Esophagus (tissue), 2 donors: Measurements from ENCODE around the gene ITPRIP. TPM values are rescaled to one million over a fixed set of nuclear protein-coding genes. Genes with fewer than 3 reads are reported as not detected.
A peak's percentile ranks its signal among the peaks of the same experiment; 100 is the strongest.

Source experiments
- H3K27ac ChIP-seq, 2 donors: one replicate each; pipeline ENCODE4 v1.5.1; 2013; ENCODE audit warnings: low read depth in 2 of 2, mild to moderate bottlenecking in 2 of 2, inconsistent platforms in 1 of 2, low read length in 1 of 2, moderate library complexity in 1 of 2
- H3K27me3 ChIP-seq, 2 donors: one replicate each; pipeline ENCODE4 v1.6.1; 2013; ENCODE audit warnings: low read length in 2 of 2, control low read depth in 1 of 2, mild to moderate bottlenecking in 1 of 2; ENCODE audit not compliant: insufficient read depth in 2 of 2, control insufficient read depth in 1 of 2
- H3K36me3 ChIP-seq, 2 donors: one replicate each; pipeline ENCODE4 v1.6.1; 2013; ENCODE audit warnings: low read length in 1 of 2; ENCODE audit not compliant: control insufficient read depth in 2 of 2, insufficient read depth in 2 of 2
- H3K4me1 ChIP-seq, 2 donors: one replicate each; pipeline ENCODE4 v1.6.1; 2013; ENCODE audit warnings: low read length in 1 of 2; ENCODE audit not compliant: control insufficient read depth in 2 of 2, insufficient read depth in 2 of 2
- H3K4me3 ChIP-seq, 2 donors: one replicate each; pipeline ENCODE4 v1.5.1; 2013; ENCODE audit warnings: low read length in 2 of 2, mild to moderate bottlenecking in 2 of 2, low read depth in 1 of 2, moderate library complexity in 1 of 2
- H3K9me3 ChIP-seq, 2 donors: one replicate each; pipeline ENCODE4 v1.6.1; 2013; ENCODE audit warnings: mild to moderate bottlenecking in 2 of 2, low read depth in 1 of 2, low read length in 1 of 2, moderate library complexity in 1 of 2; ENCODE audit not compliant: control insufficient read depth in 2 of 2, insufficient read depth in 1 of 2
- WGBS, 2 donors: extraction: QIAGEN DNeasy Blood & Tissue Kit; methylation state at CpG; one replicate each; pipeline ENCODE4 v1.1.7; 2013; 5-methylcytosine and 5-hydroxymethylcytosine counted together
- polyA plus RNA-seq, 2 donors: library from polyadenylated mRNA; stranded (reverse); fragments of 200-250 nt; gene quantifications; one replicate each; pipeline ENCODE4 v1.2.3, GENCODE V29; 2013
- donor health status: healthy with polysubstance abuse.
- donor health status: Bipolar disorder and iron deficiency.

The ITPRIP gene
- polyA plus RNA-seq, 2 donors = 34.0 to 34.5 TPM

DNA sequence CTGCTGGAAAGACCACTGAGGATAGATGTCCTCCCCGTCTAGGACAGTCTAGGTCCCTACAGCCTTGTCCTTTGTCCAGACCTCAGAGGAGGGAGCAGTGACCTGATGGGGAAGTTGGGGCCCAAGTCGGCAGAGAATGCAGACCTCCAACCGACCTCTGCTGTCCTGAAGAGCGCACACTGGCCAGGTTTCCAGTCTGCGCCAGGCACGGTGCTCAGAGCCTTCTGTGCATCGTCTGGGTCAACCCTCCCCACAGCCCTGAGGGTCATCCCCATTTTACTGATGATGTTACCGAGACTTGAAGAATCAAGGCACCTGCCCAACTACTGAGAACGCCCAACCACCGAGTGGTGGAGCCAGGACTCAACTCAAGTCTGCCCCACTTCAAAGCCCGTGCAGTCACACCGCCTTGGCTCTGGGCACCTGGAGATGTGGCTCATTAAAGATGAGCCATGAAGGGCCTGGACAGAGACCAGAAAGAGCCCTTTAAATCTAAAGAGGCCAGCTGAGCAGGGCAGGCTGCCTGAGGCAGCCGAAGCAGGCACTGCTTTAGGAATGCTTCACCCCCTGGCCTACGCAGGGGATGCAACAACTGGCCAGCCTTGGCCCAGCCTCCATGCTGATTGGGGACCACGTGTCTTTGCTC, 4.4 kb downstream of the ITPRIP start:
- Histone ChIP-seq H3K27me3 (no peaks in the 10 kb centered on the region), H3K27ac (peak overlapping the region; percentile 92 to 98), H3K4me3 (peak overlapping the region; percentile 20 to 36), H3K36me3 (peaks cover 0 to 9% of the 10 kb centered on the region in 2 donors), H3K9me3 (no peaks in the 10 kb centered on the region), H3K4me1 (peaks cover 12 to 38% of the 10 kb centered on the region in 2 donors)
- WGBS, 2 donors = 60 to 76% methylated on average over 15 of the region's 15 CpGs

DNA sequence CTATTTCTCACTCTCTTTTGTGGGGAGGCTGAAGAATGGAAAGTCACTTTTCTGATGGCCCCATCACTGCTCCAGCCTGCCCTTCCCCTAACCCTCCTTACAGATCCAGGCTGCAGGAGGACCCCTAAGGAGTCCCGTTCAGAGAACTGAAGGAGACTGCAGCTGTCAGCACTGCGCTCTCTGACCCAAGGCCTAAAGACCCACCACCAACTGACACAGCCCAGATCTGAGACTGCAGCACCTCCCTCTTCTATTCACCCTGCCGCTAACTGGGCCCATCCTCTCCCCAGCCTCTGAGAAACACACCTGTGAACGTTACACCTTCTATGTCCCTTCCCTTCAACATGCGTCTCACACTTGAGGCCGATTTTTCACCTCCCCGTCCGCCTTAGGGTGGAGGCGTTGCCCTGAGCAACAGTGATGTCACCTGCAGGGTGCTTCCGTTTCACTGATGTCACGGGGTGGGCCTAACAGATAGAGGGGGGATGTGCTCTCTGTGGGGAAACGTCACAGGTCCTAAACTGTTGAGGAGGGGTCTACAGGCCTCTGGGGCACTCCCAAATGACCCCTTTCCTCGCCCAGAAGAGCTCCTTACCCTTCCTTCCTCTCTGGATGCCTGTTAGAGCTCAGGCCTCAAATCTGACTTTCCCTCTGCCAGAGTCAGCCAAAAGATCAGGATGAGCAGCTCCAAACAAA, 5.1 kb downstream of the ITPRIP start:
- H3K4me3 ChIP-seq = peak overlapping the region in 1 of 2 donors; percentile 36
- H3K27me3 ChIP-seq = no peaks in the 10 kb centered on the region
- peaks cover 15 to 44% of the 10 kb centered on the region in 2 donors for H3K4me1 ChIP-seq
- peaks cover 0 to 9% of the 10 kb centered on the region in 2 donors for H3K36me3 ChIP-seq
- 79% methylated on average over 13 of the region's 13 CpGs for WGBS, 2 donors
- H3K9me3 ChIP-seq = no peaks in the 10 kb centered on the region
- peak overlapping the region; percentile 92 to 98 for H3K27ac ChIP-seq

DNA sequence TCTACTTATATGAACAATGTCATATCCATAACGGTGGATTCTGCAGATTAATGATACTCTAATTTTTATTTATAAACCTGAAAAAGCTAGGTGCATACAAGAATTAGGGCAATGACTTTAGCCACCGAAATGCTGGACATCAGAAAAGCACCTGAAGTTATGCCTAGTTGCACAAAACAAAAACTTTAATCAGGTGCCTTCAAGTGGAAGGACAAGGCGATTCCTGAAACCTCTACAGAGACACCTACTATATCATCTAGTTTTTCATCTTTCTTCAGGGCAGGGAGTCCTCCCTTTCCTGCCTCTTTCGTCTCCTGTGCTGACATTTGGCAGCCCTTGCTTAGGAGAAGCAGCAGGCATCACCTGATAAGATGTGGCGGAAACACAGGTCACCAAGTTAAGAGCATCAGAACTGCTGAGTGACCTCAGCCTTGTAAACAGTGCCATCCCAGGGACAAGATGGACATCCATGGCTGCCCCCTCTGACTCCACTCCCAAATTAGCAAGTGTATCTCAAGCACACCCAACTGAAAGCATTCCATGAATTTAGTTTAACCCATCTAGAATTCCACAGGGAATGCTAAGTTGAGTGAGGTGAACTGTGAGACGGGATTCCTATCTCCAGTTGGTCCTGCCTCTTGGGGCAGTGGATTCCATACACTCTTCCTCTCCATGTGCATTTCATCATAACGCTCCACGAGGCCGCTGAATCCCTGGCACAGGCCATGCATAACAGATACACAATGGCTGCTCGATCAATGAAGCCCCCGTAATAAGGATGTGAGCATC, 5.8 kb downstream of the ITPRIP start:
- Histone ChIP-seq H3K9me3 (no peaks in the 10 kb centered on the region), H3K4me3 (peak overlapping the region in 1 of 2 donors; percentile 36), H3K4me1 (peaks cover 22 to 52% of the 10 kb centered on the region in 2 donors), H3K27me3 (no peaks in the 10 kb centered on the region), H3K27ac (peak overlapping the region; percentile 18 to 92), H3K36me3 (peaks cover 0 to 9% of the 10 kb centered on the region in 2 donors)
- WGBS, 2 donors = 81 to 83% methylated on average over 11 of the region's 11 CpGs

DNA sequence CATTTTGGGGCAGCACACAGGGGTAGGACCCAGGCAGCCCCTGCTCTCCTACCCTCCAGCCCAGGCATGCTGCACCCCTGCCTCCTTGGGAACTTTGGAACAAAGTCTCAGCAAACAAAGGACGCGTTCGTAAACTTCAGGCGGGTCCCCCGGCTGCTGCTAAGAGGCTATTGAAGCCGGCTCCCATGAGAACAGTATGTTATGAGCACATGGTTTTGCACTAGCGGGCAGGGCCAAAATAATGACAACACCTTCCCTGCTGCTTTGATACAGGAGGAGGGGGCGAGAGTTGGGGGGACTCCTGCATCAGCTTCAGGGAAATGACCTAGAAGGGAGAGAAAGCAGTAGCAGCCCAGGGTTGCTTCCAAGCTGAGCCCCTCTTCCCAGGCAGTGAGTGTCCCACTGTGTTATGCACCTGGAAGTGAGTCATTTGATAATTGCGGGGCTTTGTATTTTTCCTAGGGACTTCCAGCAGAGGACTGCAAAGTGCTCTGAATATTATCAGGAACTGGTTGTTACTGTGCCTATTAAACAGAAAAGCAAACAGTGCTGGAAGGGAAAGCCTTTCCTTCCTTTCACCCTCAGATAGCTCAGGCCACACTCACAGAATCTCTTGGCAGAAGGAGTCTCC, 6.9 kb downstream of the ITPRIP start:
- Histone ChIP-seq H3K27ac (peak overlapping the region; percentile 92 to 99), H3K27me3 (no peaks in the 10 kb centered on the region), H3K4me1 (peaks cover 24 to 55% of the 10 kb centered on the region in 2 donors), H3K4me3 (no peak overlapping the region), H3K36me3 (peaks cover 0 to 9% of the 10 kb centered on the region in 2 donors), H3K9me3 (no peaks in the 10 kb centered on the region)
- WGBS, 2 donors = 32 to 48% methylated on average over 9 of the region's 9 CpGs

DNA sequence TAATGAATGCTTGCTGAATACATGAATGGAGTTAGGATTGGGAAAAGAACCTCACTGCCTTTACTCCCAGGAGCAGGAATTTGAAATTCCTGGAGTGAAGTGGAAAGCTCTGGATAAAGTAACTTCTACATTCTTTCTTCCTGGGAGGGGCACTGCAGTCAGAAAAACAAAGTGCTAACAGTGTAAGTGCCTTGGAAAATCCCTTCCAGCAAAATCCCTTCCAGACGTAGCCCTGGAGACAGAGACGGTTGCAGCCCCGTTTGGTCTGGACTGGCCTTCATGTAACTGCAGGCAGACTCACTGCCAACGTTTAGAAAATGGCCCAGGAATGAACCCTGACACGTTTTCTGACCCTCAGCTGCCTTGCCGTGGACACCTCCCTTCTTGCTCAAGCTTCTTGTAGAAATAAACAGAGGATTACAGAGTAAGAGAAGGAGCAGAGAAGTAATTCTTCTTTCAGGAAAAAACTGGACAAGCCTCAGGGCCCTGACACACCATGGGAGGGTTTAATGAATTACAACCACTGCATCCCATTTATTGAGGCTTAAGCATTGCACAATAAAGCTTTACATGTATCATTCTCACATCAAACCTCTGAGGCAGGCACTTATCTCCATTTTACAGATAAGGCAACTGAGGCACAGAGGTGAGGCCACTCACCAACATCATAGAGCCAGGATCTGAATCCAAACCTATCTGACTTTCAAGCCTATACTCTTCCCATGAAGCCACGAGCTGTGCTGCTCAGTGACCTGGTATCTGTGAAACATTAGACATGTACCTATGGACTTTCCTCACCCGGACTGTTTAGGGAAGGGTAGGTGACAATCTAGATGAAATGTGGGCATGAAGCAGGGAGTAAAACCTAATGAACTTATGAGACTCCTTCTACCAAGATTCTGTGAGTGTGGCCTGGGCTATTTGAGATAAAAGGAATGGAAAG, 7.8 kb downstream of the ITPRIP start:
- 22 to 26% methylated on average over 8 of the region's 8 CpGs for WGBS, 2 donors
- peaks cover 31 to 57% of the 10 kb centered on the region in 2 donors for H3K4me1 ChIP-seq

GRCh38 chr10:104329735-104330134, 8.5 kb downstream of the ITPRIP start:
- 26 to 44% methylated on average over 3 of the region's 3 CpGs for WGBS, 2 donors
- Histone ChIP-seq H3K4me1 (peaks cover 31 to 58% of the 10 kb centered on the region in 2 donors), H3K27me3 (no peaks in the 10 kb centered on the region), H3K4me3 (no peak overlapping the region), H3K36me3 (peaks cover 2 to 15% of the 10 kb centered on the region in 2 donors), H3K9me3 (no peaks in the 10 kb centered on the region), H3K27ac (peak overlapping the region; percentile 92 to 99)

More for the DNA sequence above, 7.8 kb downstream of the ITPRIP start:
- Histone ChIP-seq H3K9me3 (no peaks in the 10 kb centered on the region), H3K27ac (peak overlapping the region; percentile 92 to 99), H3K27me3 (no peaks in the 10 kb centered on the region), H3K36me3 (peaks cover 2 to 15% of the 10 kb centered on the region in 2 donors), H3K4me3 (no peak overlapping the region)

GRCh38 chr10:104328896-104329710, 9.2 kb downstream of the ITPRIP start:
- 18 to 36% methylated on average over 15 of the region's 15 CpGs for WGBS, 2 donors
- H3K36me3 ChIP-seq = peaks cover 2 to 15% of the 10 kb centered on the region in 2 donors
- H3K27me3 ChIP-seq = no peaks in the 10 kb centered on the region
- peak overlapping the region; percentile 92 to 99 for H3K27ac ChIP-seq
- H3K4me3 ChIP-seq = peak overlapping the region; percentile 22 to 25
- no peaks in the 10 kb centered on the region for H3K9me3 ChIP-seq
- peaks cover 27 to 61% of the 10 kb centered on the region in 2 donors for H3K4me1 ChIP-seq

DNA sequence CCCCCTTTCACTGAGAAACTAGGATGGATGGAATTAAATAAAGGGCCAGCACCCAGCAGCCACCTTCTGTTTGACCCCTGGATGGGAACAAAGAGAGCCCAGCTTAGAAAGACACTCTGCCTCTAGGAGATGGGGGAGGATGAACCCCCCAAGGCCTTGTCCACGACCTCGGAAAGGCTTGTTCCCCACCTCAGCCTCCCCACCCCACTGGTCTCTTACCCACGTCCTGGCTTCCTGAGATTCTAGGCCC, 9.7 kb downstream of the ITPRIP start:
- Histone ChIP-seq H3K9me3 (no peaks in the 10 kb centered on the region), H3K4me3 (peak overlapping the region; percentile 22 to 25), H3K4me1 (peaks cover 25 to 61% of the 10 kb centered on the region in 2 donors), H3K27ac (peak overlapping the region; percentile 92 to 99), H3K27me3 (no peaks in the 10 kb centered on the region), H3K36me3 (peaks cover 2 to 13% of the 10 kb centered on the region in 2 donors)
- 19 to 36% methylated on average over 3 of the region's 3 CpGs for WGBS, 2 donors
